Measurements from ENCODE around the gene FUS. TPM values are rescaled to one million over a fixed set of nuclear protein-coding genes. Genes with fewer than 3 reads are reported as not detected.
"Not testable (repeated sequence)": the region's sequence is repeated elsewhere in the genome, so short reads cannot be mapped to it uniquely, and the experiment has no call there.

The FUS gene
- 19.0 and 45.5 TPM in 2 replicates for polyA plus RNA-seq (2014; cell fraction: cytosol; rRNA removed)
- 84.9 and 352 TPM in 2 replicates for polyA plus RNA-seq (2014; cell fraction: nucleus; rRNA removed)

- peak; percentile 92 for DNase-seq (ENCODE audit: low spot score)
These were observed at the start of gene FUS for GRCh38 chr16:31179747-31180459. Gene FUS (plus strand): TSS chr16:31180139. CDS start chr16:31180215, 76 bp downstream.

- no peak for DNase-seq (ENCODE audit: low spot score)
These were observed 49.5 kb upstream of the FUS start for GRCh38 chr16:31130336-31130891.

GRCh38 chr16:31130899-31131298 is 49.0 kb upstream of the FUS start:
- no peak for DNase-seq (ENCODE audit: low spot score)

GRCh38 chr16:31131416-31131815 is 48.5 kb upstream of the FUS start:
- no peak for DNase-seq (ENCODE audit: low spot score)

GRCh38 chr16:31131841-31132271 is 48.1 kb upstream of the FUS start:
- no peak for DNase-seq (ENCODE audit: low spot score)

- no peak for DNase-seq (ENCODE audit: low spot score)
These were observed 47.5 kb upstream of the FUS start for GRCh38 chr16:31132303-31132979.

GRCh38 chr16:31133046-31133501 is 46.9 kb upstream of the FUS start:
- no peak for DNase-seq (ENCODE audit: low spot score)

GRCh38 chr16:31134091-31134571 is 45.8 kb upstream of the FUS start:
- DNase-seq (ENCODE audit: low spot score): no peak

GRCh38 chr16:31134625-31135534 is 45.1 kb upstream of the FUS start:
- peak; percentile 39 for DNase-seq (ENCODE audit: low spot score)

GRCh38 chr16:31135535-31136286 is 44.2 kb upstream of the FUS start, which contains the start of gene PRSS8:
Gene PRSS8 (minus strand): TSS chr16:31135727. CDS start chr16:31135498, 229 bp downstream.
- DNase-seq (ENCODE audit: low spot score): no peak

- DNase-seq (ENCODE audit: low spot score): no peak
These were observed 43.7 kb upstream of the FUS start for GRCh38 chr16:31136287-31136662.

- not testable (repeated sequence) for DNase-seq (ENCODE audit: low spot score)
These were observed 43.0 kb upstream of the FUS start for GRCh38 chr16:31136822-31137499.

GRCh38 chr16:31138621-31139578 is 41.0 kb upstream of the FUS start:
- DNase-seq (ENCODE audit: low spot score): peak; percentile 73

- not testable (repeated sequence) for DNase-seq (ENCODE audit: low spot score)
These were observed 38.9 kb upstream of the FUS start for GRCh38 chr16:31141071-31141469.

- no peak for DNase-seq (ENCODE audit: low spot score)
These were observed 38.3 kb upstream of the FUS start for GRCh38 chr16:31141489-31142108.

- DNase-seq (ENCODE audit: low spot score): peak; percentile 98
These were observed 37.6 kb upstream of the FUS start for GRCh38 chr16:31142109-31143010.

All from SK-N-DZ (cell line).